Measurements from ENCODE around the gene RYR1.
A peak's percentile ranks its signal among the peaks of the same experiment; 100 is the strongest.
"Not testable (repeated sequence)": the region's sequence is repeated elsewhere in the genome, so short reads cannot be mapped to it uniquely, and the experiment has no call there.

RYR1 gene

GRCh38 chr19:38561658-38562057, 128.2 kb downstream of the RYR1 start:
- DNase-seq (ENCODE audit: low read depth in 2 of 2), result no peak

- no peak for DNase-seq (ENCODE audit: low read depth in 2 of 2)
These were observed 128.6 kb downstream of the RYR1 start for GRCh38 chr19:38562096-38562495.

GRCh38 chr19:38563475-38563874, 130.0 kb downstream of the RYR1 start:
- DNase-seq (ENCODE audit: low read depth in 2 of 2), result no peak

GRCh38 chr19:38564981-38565690, 131.6 kb downstream of the RYR1 start:
- no peak for DNase-seq (ENCODE audit: low read depth in 2 of 2)

GRCh38 chr19:38565691-38566105, 132.2 kb downstream of the RYR1 start:
- no peak for DNase-seq (ENCODE audit: low read depth in 2 of 2)

GRCh38 chr19:38569368-38569983, 136.0 kb downstream of the RYR1 start:
- DNase-seq (ENCODE audit: low read depth in 2 of 2), result no peak

GRCh38 chr19:38571682-38572081, 138.2 kb downstream of the RYR1 start:
- DNase-seq (ENCODE audit: low read depth in 2 of 2), result no peak

GRCh38 chr19:38577826-38578225, 144.3 kb downstream of the RYR1 start:
- DNase-seq (ENCODE audit: low read depth in 2 of 2), result no peak

GRCh38 chr19:38579304-38579703, 145.8 kb downstream of the RYR1 start:
- DNase-seq (ENCODE audit: low read depth in 2 of 2), result not testable (repeated sequence)

GRCh38 chr19:38580080-38580479, 146.6 kb downstream of the RYR1 start:
- DNase-seq (ENCODE audit: low read depth in 2 of 2), result no peak

- no peak for DNase-seq (ENCODE audit: low read depth in 2 of 2)
These were observed 149.9 kb downstream of the RYR1 start for GRCh38 chr19:38583219-38583984.

- no peak for DNase-seq (ENCODE audit: low read depth in 2 of 2)
These were observed 150.5 kb downstream of the RYR1 start for GRCh38 chr19:38583985-38584305.

GRCh38 chr19:38587562-38587961, 154.1 kb downstream of the RYR1 start:
- no peak for DNase-seq (ENCODE audit: low read depth in 2 of 2)

- no peak for DNase-seq (ENCODE audit: low read depth in 2 of 2)
These were observed 154.6 kb downstream of the RYR1 start for GRCh38 chr19:38588041-38588440.

GRCh38 chr19:38592940-38593339, 159.4 kb downstream of the RYR1 start:
- no peak for DNase-seq (ENCODE audit: low read depth in 2 of 2)

- DNase-seq (ENCODE audit: low read depth in 2 of 2), result peak in 1 of 2 donors; percentile 24
These were observed 162.8 kb downstream of the RYR1 start for GRCh38 chr19:38596057-38596981.

GRCh38 chr19:38597075-38597474, 163.6 kb downstream of the RYR1 start:
- no peak for DNase-seq (ENCODE audit: low read depth in 2 of 2)

GRCh38 chr19:38599722-38600121, 166.2 kb downstream of the RYR1 start:
- no peak for DNase-seq (ENCODE audit: low read depth in 2 of 2)

- not testable (repeated sequence) for DNase-seq (ENCODE audit: low read depth in 2 of 2)
These were observed 169.4 kb downstream of the RYR1 start for GRCh38 chr19:38602856-38603255.

GRCh38 chr19:38606131-38606530, 172.6 kb downstream of the RYR1 start:
- no peak for DNase-seq (ENCODE audit: low read depth in 2 of 2)

GRCh38 chr19:38614289-38614688, 180.8 kb downstream of the RYR1 start:
- no peak for DNase-seq (ENCODE audit: low read depth in 2 of 2)

Measured in stimulated activated CD4-positive, alpha-beta T cell treated with anti-CD3 and anti-CD28 coated beads, Interleukin-1b, Interleukin-23, amount 100 ng/mL, for 4 hours (primary cell).